GM23338 (cell line): ENCODE measurements around the gene CDCA4. TPM values are rescaled to one million over a fixed set of nuclear protein-coding genes. Genes with fewer than 3 reads are reported as not detected.

Source experiments
- ATAC-seq: fragments of 200-7000 bp; cut with Tn5 transposase; 3 replicates; pipeline ENCODE4 v1.9.1; 2020
- DNase-seq: peaks from one replicate; pipeline ENCODE4 v3.0.0-alpha.2; 2015; ENCODE audit warnings: low spot score
- H2AFZ ChIP-seq: fragments of 200-600 bp; sonication (generic); 2 replicates; pipeline ENCODE4 v1.8.0; 2016; ENCODE audit warnings: antibody characterized with exemption, mild to moderate bottlenecking, moderate library complexity
- H3F3A ChIP-seq: fragments of 200-600 bp; sonication (generic); replicated peaks from 2 replicates; pipeline ENCODE4 v1.8.0; 2017; ENCODE audit warnings: antibody characterized with exemption, mixed run types, low read depth
- H3K27ac ChIP-seq: fragments of 200-600 bp; sonication (generic); 2 replicates; pipeline ENCODE4 v1.6.1; 2016; ENCODE audit warnings: low read depth
- H3K27me3 ChIP-seq: fragments of 200-600 bp; sonication (generic); 2 replicates; pipeline ENCODE4 v1.8.0; 2016; ENCODE audit warnings: mild to moderate bottlenecking, mixed run types, moderate library complexity; ENCODE audit not compliant: insufficient read depth
- H3K36me3 ChIP-seq: fragments of 200-600 bp; sonication (generic); 2 replicates; pipeline ENCODE4 v1.8.0; 2016; ENCODE audit warnings: mild to moderate bottlenecking; ENCODE audit not compliant: insufficient read depth
- H3K4me1 ChIP-seq: fragments of 200-600 bp; sonication (generic); 2 replicates; pipeline ENCODE4 v1.8.0; 2016; ENCODE audit warnings: mild to moderate bottlenecking, moderate library complexity; ENCODE audit not compliant: insufficient read depth
- H3K4me2 ChIP-seq: fragments of 200-600 bp; sonication (generic); 2 replicates; pipeline ENCODE4 v1.7.1; 2017; ENCODE audit warnings: mixed run types
- H3K4me3 ChIP-seq: fragments of 200-600 bp; sonication (generic); 2 replicates; pipeline ENCODE4 v1.6.1; 2016; ENCODE audit warnings: mixed run types
- H3K79me2 ChIP-seq: fragments of 200-600 bp; sonication (generic); replicated peaks from 2 replicates; pipeline ENCODE4 v1.8.0; 2017; ENCODE audit warnings: mild to moderate bottlenecking; ENCODE audit not compliant: insufficient read depth
- H3K9me2 ChIP-seq: fragments of 200-600 bp; sonication (generic); 2 replicates; pipeline ENCODE4 v1.8.0; 2017; ENCODE audit not compliant: insufficient read depth
- H4K20me1 ChIP-seq: fragments of 200-600 bp; sonication (generic); replicated peaks from 2 replicates; pipeline ENCODE4 v1.8.0; 2017; ENCODE audit warnings: mild to moderate bottlenecking; ENCODE audit not compliant: insufficient read depth
- H3K27ac Mint-ChIP-seq: 2 replicates; pipeline ENCODE4 v1.8.0; 2020; ENCODE audit warnings: inconsistent platforms, mild to moderate bottlenecking, moderate library complexity, mixed read lengths
- H3K27me3 Mint-ChIP-seq: 3 replicates; pipeline ENCODE4 v1.8.0; 2022; ENCODE audit warnings: low read depth, mild to moderate bottlenecking, moderate library complexity, mixed read lengths, inconsistent platforms; ENCODE audit not compliant: insufficient read depth, poor library complexity
- H3K36me3 Mint-ChIP-seq: 3 replicates; pipeline ENCODE4 v1.8.0; 2021; ENCODE audit warnings: low read depth, mild to moderate bottlenecking, inconsistent platforms, moderate library complexity, mixed read lengths
- H3K4me1 Mint-ChIP-seq: 3 replicates; pipeline ENCODE4 v1.8.0; 2020; ENCODE audit warnings: mild to moderate bottlenecking, inconsistent platforms, mixed read lengths
- H3K4me3 Mint-ChIP-seq: 3 replicates; pipeline ENCODE4 v1.8.0; 2021; ENCODE audit warnings: moderate library complexity, mild to moderate bottlenecking, inconsistent platforms, mixed read lengths
- H3K9me3 Mint-ChIP-seq: 3 replicates; pipeline ENCODE4 v1.8.0; 2020; ENCODE audit warnings: moderate library complexity, mild to moderate bottlenecking, inconsistent platforms, mixed read lengths
- CTCF ChIP-seq, 2 experiments: fragments of 200-600 bp in 1 of 2; sonication (generic) in 1 of 2; conservative IDR thresholded peaks; 2 replicates each; pipeline versions ENCODE4 v1.5.1 to v1.6.1; 2016 to 2017; ENCODE audit warnings: antibody characterized with exemption in 2 of 2, low read depth in 2 of 2, mild to moderate bottlenecking in 2 of 2, moderate library complexity in 1 of 2
- ETS1 ChIP-seq: IDR thresholded peaks from 2 replicates; pipeline ENCODE4 v1.6.1; 2016; ENCODE audit warnings: antibody characterized with exemption
- EZH2 ChIP-seq: fragments of 200-600 bp; sonication (generic); IDR thresholded peaks from one replicate; pipeline ENCODE4 v1.8.0; 2017; ENCODE audit warnings: antibody characterized with exemption, mild to moderate bottlenecking, low read depth; ENCODE audit not compliant: unreplicated experiment
- EZH2phosphoT487 ChIP-seq: fragments of 200-600 bp; sonication (generic); IDR thresholded peaks from one replicate; pipeline ENCODE4 v1.8.1; 2018; ENCODE audit warnings: antibody characterized with exemption; ENCODE audit not compliant: unreplicated experiment
- JUNB ChIP-seq: IDR thresholded peaks from one replicate; pipeline ENCODE4 v1.6.1; 2016; ENCODE audit warnings: antibody characterized with exemption; ENCODE audit not compliant: unreplicated experiment
- NANOG ChIP-seq: IDR thresholded peaks from 2 replicates; pipeline ENCODE4 v1.6.1; 2016; ENCODE audit warnings: antibody characterized with exemption, borderline replicate concordance
- POLR2AphosphoS5 ChIP-seq: IDR thresholded peaks from 2 replicates; pipeline ENCODE4 v1.6.1; 2016; ENCODE audit warnings: antibody characterized with exemption, low read depth
- REST ChIP-seq: IDR thresholded peaks from one replicate; pipeline ENCODE4 v1.6.1; 2018; ENCODE audit warnings: antibody characterized with exemption; ENCODE audit not compliant: unreplicated experiment
- ZNF114 ChIP-seq: fragments of 250-450 bp; sonication (Bioruptor Pico); IDR thresholded peaks from 2 replicates; pipeline ENCODE4 v1.5.0; 2020; ENCODE audit warnings: mild to moderate bottlenecking, moderate library complexity
- ZNF331 ChIP-seq: fragments of 250-450 bp; sonication (Bioruptor Pico); IDR thresholded peaks from 2 replicates; pipeline ENCODE4 v1.5.0; 2020; ENCODE audit warnings: low read depth, mild to moderate bottlenecking, moderate library complexity
- ZNF462 ChIP-seq: fragments of 250-450 bp; sonication (Bioruptor Pico); IDR thresholded peaks from 2 replicates; pipeline ENCODE4 v1.5.0; 2020; ENCODE audit warnings: mild to moderate bottlenecking, moderate library complexity
- polyA plus RNA-seq: library from polyadenylated mRNA; unstranded; fragments of >200 nt; fragmentation: Nextera tagmentation; extraction: Ambion mirVana; gene quantifications from 2 replicates; pipeline ENCODE4 v1.2.1, GENCODE V29; 2016
- total RNA-seq: library from RNA; depleted of rRNA; stranded (reverse); fragments of >200 nt; shearing (Covaris generic); gene quantifications from 2 replicates; pipeline ENCODE4 v1.2.3, GENCODE V29; 2014

Gene CDCA4
- total and polyA plus RNA-seq, 2 experiments from 2014 or later: 32.6 to 70.7 TPM

GRCh38 chr14:104968153-104968527 lies 52.7 kb downstream of the CDCA4 start:
- peak overlapping the region; percentile 61 for H3K4me3 ChIP-seq
- H3K9me2 ChIP-seq: no peaks in the 10 kb centered on the region
- peak overlapping the region; percentile 97 for H2AFZ ChIP-seq
- H3K27ac ChIP-seq: no peak overlapping the region
- Mint-ChIP-seq H3K4me1 (peaks cover 10% of the 10 kb centered on the region; the same call in 2 of the 3 replicates), H3K4me3 (peak overlapping the region; percentile 68), H3K9me3 (no peaks in the 10 kb centered on the region), H3K27me3 (peaks cover 15% of the 10 kb centered on the region), H3K36me3 (no peaks in the 10 kb centered on the region), H3K27ac (no peak overlapping the region)
- no peaks in the 10 kb centered on the region for H3F3A ChIP-seq
- H3K27me3 ChIP-seq: no peaks in the 10 kb centered on the region
- H3K36me3 ChIP-seq: no peaks in the 10 kb centered on the region
- no peaks in the 10 kb centered on the region for H4K20me1 ChIP-seq
- DNase-seq: peak; percentile 73
- ATAC-seq: peak; percentile 73
- H3K4me1 ChIP-seq: peaks cover 13% of the 10 kb centered on the region; the same call in 1 of the 2 replicates
- TF ChIP-seq ZNF331 (CRISPR knock-in tag): no peak
- no peak for TF ChIP-seq REST
- TF ChIP-seq EZH2phosphoT487: no peak
- TF ChIP-seq EZH2: no peak
- TF ChIP-seq CTCF (conservative IDR thresholded peaks at IDR 0.05; ENCODE audit: low read depth in 2 of 2): no peak
- TF ChIP-seq JUNB: no peak
- no peak for TF ChIP-seq ZNF462 (CRISPR knock-in tag)
- TF ChIP-seq POLR2AphosphoS5: no peak
- no peak for TF ChIP-seq ZNF114 (CRISPR knock-in tag)
- no peak for TF ChIP-seq ETS1
- TF ChIP-seq NANOG: no peak
- H3K79me2 ChIP-seq: no peaks in the 10 kb centered on the region
- H3K4me2 ChIP-seq: peak overlapping the region; percentile 89
